Activated T-helper 1 cell treated with anti-CD3 and anti-CD28 coated beads, Interleukin-2, amount 50 U/mL, for 16 hours (primary cell): Measurements from ENCODE around the gene FAM111B.
"Not testable (repeated sequence)": the region's sequence is repeated elsewhere in the genome, so short reads cannot be mapped to it uniquely, and the experiment has no call there.

Experiments
- DNase-seq, 2 donors: peaks; one replicate each; pipeline ENCODE4 v3.0.0-alpha.2; 2020; ENCODE audit warnings: low read depth in 1 of 2, low spot score in 1 of 2

Gene FAM111B

GRCh38 chr11:59106363-59107336, at the start of gene FAM111B:
TSS of gene FAM111B (plus strand) at chr11:59107237. CDS start at chr11:59109626, 2,389 bp downstream.
- DNase-seq, result peak in 1 of 2 donors; percentile 42

- DNase-seq, result peak; percentile 55 to 67
Observed at GRCh38 chr11:59058120-59059033, 48.7 kb upstream of the FAM111B start.

- not testable (repeated sequence) for DNase-seq
Observed at GRCh38 chr11:59060096-59060495, 46.9 kb upstream of the FAM111B start.

- no peak for DNase-seq
Observed at GRCh38 chr11:59062602-59063529, 44.2 kb upstream of the FAM111B start.

- not testable (repeated sequence) for DNase-seq
Observed at GRCh38 chr11:59063996-59064727, 42.9 kb upstream of the FAM111B start.

GRCh38 chr11:59069087-59069486, 38.0 kb upstream of the FAM111B start:
- DNase-seq, result no peak

- no peak for DNase-seq
Observed at GRCh38 chr11:59076876-59077571, 30.0 kb upstream of the FAM111B start.

- no peak for DNase-seq
Observed at GRCh38 chr11:59078435-59078834, 28.6 kb upstream of the FAM111B start.

- DNase-seq, result no peak
Observed at GRCh38 chr11:59079086-59079485, 28.0 kb upstream of the FAM111B start.

- DNase-seq, result not testable (repeated sequence)
Observed at GRCh38 chr11:59080421-59080820, 26.6 kb upstream of the FAM111B start.

- not testable (repeated sequence) for DNase-seq
Observed at GRCh38 chr11:59081430-59082020, 25.5 kb upstream of the FAM111B start.

- not testable (repeated sequence) for DNase-seq
Observed at GRCh38 chr11:59086007-59086406, 21.0 kb upstream of the FAM111B start, which contains the start of gene GLYATL1B. TSS of gene GLYATL1B (plus strand) at chr11:59086307. CDS start at chr11:59086307, 0 bp downstream.

GRCh38 chr11:59088162-59088561, 18.9 kb upstream of the FAM111B start:
- DNase-seq, result no peak

GRCh38 chr11:59093576-59093975, 13.5 kb upstream of the FAM111B start:
- not testable (repeated sequence) for DNase-seq

GRCh38 chr11:59095225-59095624, 11.8 kb upstream of the FAM111B start:
- DNase-seq, result not testable (repeated sequence)

- not testable (repeated sequence) for DNase-seq
Observed at GRCh38 chr11:59095972-59096575, 11.0 kb upstream of the FAM111B start.

- DNase-seq, result peak; percentile 47 to 48
Observed at GRCh38 chr11:59097113-59097708, 9.8 kb upstream of the FAM111B start.

- not testable (repeated sequence) for DNase-seq
Observed at GRCh38 chr11:59097938-59098337, 9.1 kb upstream of the FAM111B start.
